NCI-H2081 treated with DMSO at 0.1 percent for 48 hours (cell line): ENCODE data around the gene PM20D1.
"Not testable (repeated sequence)": the region's sequence is repeated elsewhere in the genome, so short reads cannot be mapped to it uniquely, and the experiment has no call there.

Experiments used
- DNase-seq: peaks from one replicate; lab custom pipeline; 2025; lab: John Stamatoyannopoulos, UW

The PM20D1 gene

GRCh38 chr1:205849619-205850355 lies at the start of gene PM20D1:
Gene PM20D1, minus strand, starts transcription at chr1:205850132. Its CDS starts 60 bp downstream, at chr1:205850072.
- DNase-seq = no peak

GRCh38 chr1:205896351-205896750 lies 46.4 kb upstream of the PM20D1 start:
- DNase-seq = no peak

- DNase-seq = not testable (repeated sequence)
These were observed 44.2 kb upstream of the PM20D1 start for GRCh38 chr1:205894119-205894518.

- not testable (repeated sequence) for DNase-seq
These were observed 42.2 kb upstream of the PM20D1 start for GRCh38 chr1:205892175-205892574.

- not testable (repeated sequence) for DNase-seq
These were observed 41.5 kb upstream of the PM20D1 start for GRCh38 chr1:205891481-205891880.

GRCh38 chr1:205890631-205891030 lies 40.7 kb upstream of the PM20D1 start:
- DNase-seq = not testable (repeated sequence)

GRCh38 chr1:205889706-205890105 lies 39.8 kb upstream of the PM20D1 start:
- DNase-seq = not testable (repeated sequence)

- not testable (repeated sequence) for DNase-seq
These were observed 39.1 kb upstream of the PM20D1 start for GRCh38 chr1:205889006-205889405.

- DNase-seq = no peak
These were observed 33.9 kb upstream of the PM20D1 start for GRCh38 chr1:205883792-205884191.

GRCh38 chr1:205880923-205881322 lies 31.0 kb upstream of the PM20D1 start:
- no peak for DNase-seq

GRCh38 chr1:205879974-205880373 lies 30.0 kb upstream of the PM20D1 start:
- no peak for DNase-seq

- no peak for DNase-seq
These were observed 28.1 kb upstream of the PM20D1 start for GRCh38 chr1:205878026-205878425.

- not testable (repeated sequence) for DNase-seq
These were observed 23.2 kb upstream of the PM20D1 start for GRCh38 chr1:205873148-205873547.

- no peak for DNase-seq
These were observed 20.3 kb upstream of the PM20D1 start for GRCh38 chr1:205870236-205870635.

- DNase-seq = no peak
These were observed 11.6 kb upstream of the PM20D1 start for GRCh38 chr1:205861540-205861939.

- no peak for DNase-seq
These were observed 8.4 kb upstream of the PM20D1 start for GRCh38 chr1:205858141-205858961.

GRCh38 chr1:205857501-205857900 lies 7.6 kb upstream of the PM20D1 start:
- DNase-seq = not testable (repeated sequence)

GRCh38 chr1:205856433-205856832 lies 6.5 kb upstream of the PM20D1 start:
- no peak for DNase-seq

GRCh38 chr1:205852969-205853368 lies 3.0 kb upstream of the PM20D1 start:
- no peak for DNase-seq

GRCh38 chr1:205851993-205852392 lies 2.1 kb upstream of the PM20D1 start:
- DNase-seq = no peak

GRCh38 chr1:205843036-205843859 lies 6.7 kb downstream of the PM20D1 start:
- no peak for DNase-seq

GRCh38 chr1:205842229-205842628 lies 7.7 kb downstream of the PM20D1 start:
- DNase-seq = no peak
